ENCODE results near the gene COX6A1. TPM values are rescaled to one million over a fixed set of nuclear protein-coding genes. Genes with fewer than 3 reads are reported as not detected.

COX6A1 gene
- total RNA-seq, 1 donor from 2014 or later = 928 TPM

DNA sequence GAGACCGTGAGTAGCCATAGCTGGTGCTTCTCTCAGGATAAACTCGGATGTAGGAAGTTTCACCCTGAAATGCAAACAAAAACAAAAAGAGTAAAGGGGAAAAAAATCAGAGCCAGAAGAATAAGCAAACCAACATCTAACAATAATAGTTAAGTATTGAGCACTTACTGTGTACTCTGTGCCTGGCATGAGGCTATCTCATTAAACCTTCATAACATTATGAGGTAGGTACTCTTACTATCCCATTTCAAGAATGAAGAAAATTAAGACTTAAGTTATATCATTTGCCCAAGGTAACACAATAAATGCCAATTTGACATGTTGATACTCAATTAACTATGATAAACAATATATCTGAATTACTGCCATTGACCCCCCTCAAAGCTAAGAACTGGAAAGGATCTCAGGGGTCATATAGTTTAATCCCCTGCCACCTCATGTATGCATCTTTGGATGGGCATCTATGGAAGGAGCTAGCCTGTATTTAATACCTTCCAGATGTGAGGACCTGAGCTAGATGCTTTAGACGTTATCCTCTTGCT is 24.3 kb downstream of the COX6A1 start:
- Histone ChIP-seq H3K4me1 (peaks cover 12% of the 10 kb centered on the region), H3K27me3 (no peaks in the 10 kb centered on the region), H3K27ac (no peak overlapping the region), H3K36me3 (peaks cover 0 to 79% of the 10 kb centered on the region in 2 donors), H3K4me3 (no peak overlapping the region), H3K9me3 (no peaks in the 10 kb centered on the region)
- TF ChIP-seq POLR2A (IDR thresholded peaks at IDR 0.05) (no peak), POLR2AphosphoS5 (IDR thresholded peaks at IDR 0.05; ENCODE audit: insufficient read depth in 1 of 2, low read depth in 1 of 2) (no peak)
- TF ChIP-seq, protein P1, sequence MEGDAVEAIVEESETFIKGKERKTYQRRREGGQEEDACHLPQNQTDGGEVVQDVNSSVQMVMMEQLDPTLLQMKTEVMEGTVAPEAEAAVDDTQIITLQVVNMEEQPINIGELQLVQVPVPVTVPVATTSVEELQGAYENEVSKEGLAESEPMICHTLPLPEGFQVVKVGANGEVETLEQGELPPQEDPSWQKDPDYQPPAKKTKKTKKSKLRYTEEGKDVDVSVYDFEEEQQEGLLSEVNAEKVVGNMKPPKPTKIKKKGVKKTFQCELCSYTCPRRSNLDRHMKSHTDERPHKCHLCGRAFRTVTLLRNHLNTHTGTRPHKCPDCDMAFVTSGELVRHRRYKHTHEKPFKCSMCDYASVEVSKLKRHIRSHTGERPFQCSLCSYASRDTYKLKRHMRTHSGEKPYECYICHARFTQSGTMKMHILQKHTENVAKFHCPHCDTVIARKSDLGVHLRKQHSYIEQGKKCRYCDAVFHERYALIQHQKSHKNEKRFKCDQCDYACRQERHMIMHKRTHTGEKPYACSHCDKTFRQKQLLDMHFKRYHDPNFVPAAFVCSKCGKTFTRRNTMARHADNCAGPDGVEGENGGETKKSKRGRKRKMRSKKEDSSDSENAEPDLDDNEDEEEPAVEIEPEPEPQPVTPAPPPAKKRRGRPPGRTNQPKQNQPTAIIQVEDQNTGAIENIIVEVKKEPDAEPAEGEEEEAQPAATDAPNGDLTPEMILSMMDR (IDR thresholded peaks at IDR 0.05) = no peak
- intact Hi-C loops (cut with DNase I) = no loop called here
- DNase-seq (ENCODE audit: extremely low spot score in 2 of 2) = no peak

DNA sequence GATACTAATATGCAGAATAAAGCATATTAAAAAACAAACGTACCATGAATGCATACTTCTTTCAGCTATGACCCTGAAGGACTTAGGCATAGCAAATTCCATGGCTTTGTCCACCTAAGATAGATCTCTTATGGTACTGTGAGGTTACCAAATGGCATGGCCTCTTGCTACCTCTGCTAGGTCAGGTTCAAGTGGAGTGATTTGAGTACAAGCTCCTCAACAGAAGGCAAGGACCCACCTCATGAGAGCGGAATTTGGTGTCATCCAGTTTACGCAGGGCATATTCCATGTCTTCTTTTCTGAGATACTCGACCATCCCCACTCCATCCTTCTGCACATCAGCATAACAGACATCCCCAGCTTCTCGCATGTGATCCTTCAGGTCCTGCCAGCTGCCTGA is 25.8 kb downstream of the COX6A1 start:
- H3K4me1 ChIP-seq = peaks cover 26% of the 10 kb centered on the region
- DNase-seq (ENCODE audit: extremely low spot score in 2 of 2) = no peak
- peaks cover 0 to 64% of the 10 kb centered on the region in 2 donors for H3K36me3 ChIP-seq
- no peaks in the 10 kb centered on the region for H3K9me3 ChIP-seq
- intact Hi-C loops (cut with DNase I) = no loop called here
- no peak overlapping the region for H3K4me3 ChIP-seq
- no peak for TF ChIP-seq POLR2AphosphoS5 (IDR thresholded peaks at IDR 0.05; ENCODE audit: insufficient read depth in 1 of 2, low read depth in 1 of 2)
- TF ChIP-seq POLR2A (IDR thresholded peaks at IDR 0.05) = no peak
- TF ChIP-seq, protein P1 (IDR thresholded peaks at IDR 0.05) = no peak
- no peaks in the 10 kb centered on the region for H3K27me3 ChIP-seq
- H3K27ac ChIP-seq = no peak overlapping the region

DNA sequence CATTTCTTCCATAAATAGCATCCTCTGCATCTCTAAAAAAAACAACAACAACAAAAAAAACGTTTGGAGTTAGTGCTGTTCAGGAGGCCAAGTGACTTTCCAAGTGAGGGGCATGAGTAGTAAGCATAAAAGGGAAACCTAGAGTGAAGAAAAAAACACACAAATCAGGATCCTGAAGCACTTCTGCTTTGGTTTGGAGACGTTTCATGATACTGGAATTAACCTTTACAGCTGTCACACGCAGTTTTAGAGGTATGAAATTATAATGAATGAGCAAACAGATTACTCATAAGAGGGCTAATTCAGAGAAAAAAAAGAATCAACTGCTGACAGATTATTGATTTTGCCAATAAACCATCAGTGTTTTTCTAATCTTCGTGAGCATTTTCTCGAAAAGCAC is 27.8 kb downstream of the COX6A1 start:
- Histone ChIP-seq H3K4me3 (no peak overlapping the region), H3K4me1 (peaks cover 35% of the 10 kb centered on the region), H3K36me3 (peaks cover 0 to 46% of the 10 kb centered on the region in 2 donors), H3K27ac (no peak overlapping the region), H3K9me3 (no peaks in the 10 kb centered on the region), H3K27me3 (no peaks in the 10 kb centered on the region)
- no peak for TF ChIP-seq POLR2AphosphoS5 (IDR thresholded peaks at IDR 0.05; ENCODE audit: insufficient read depth in 1 of 2, low read depth in 1 of 2)
- no peak for TF ChIP-seq POLR2A (IDR thresholded peaks at IDR 0.05)
- TF ChIP-seq, protein P1 (IDR thresholded peaks at IDR 0.05) = no peak
- no peak for DNase-seq (ENCODE audit: extremely low spot score in 2 of 2)
- intact Hi-C loops (cut with DNase I) = no loop called here

DNA sequence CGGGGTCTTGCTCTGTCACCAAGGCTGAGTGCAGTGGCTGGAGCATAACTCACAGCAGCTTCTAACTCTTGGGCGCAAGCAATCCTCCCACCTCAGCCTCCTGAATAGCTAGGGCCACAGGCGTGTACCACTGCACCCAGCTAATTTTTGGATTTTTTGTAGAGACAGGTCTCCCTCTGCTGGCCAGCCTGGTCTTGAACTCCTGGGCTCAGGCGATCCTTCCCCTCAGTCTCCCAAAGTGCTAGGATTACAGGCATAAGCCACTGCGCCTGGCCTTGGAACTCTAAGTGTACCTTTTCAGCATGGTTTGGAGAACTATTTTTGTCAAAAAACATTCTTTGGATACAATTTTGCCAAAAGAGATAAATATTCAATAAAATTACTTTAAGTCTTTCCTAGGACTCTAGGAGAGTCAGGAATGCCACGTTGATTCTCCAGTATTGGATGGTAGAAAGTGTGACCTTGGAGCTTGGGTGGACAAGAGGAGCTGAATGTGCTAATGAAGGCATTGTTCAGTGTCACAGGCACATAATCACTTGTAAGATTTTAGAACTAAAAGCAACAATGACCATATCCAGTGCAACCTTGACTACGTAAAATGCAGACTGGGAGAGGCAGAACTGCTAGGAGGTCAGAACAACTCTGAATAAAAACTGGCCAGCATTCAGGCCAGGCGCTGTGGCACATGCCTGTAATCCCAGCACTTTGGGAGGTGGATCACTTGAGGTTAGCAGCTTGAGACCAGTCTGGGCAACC is 28.8 kb downstream of the COX6A1 start:
- peaks cover 0 to 36% of the 10 kb centered on the region in 2 donors for H3K36me3 ChIP-seq
- TF ChIP-seq, protein P1 (IDR thresholded peaks at IDR 0.05) = peak in 1 of 3 experiments; percentile 20
- TF ChIP-seq POLR2A (IDR thresholded peaks at IDR 0.05) = no peak
- TF ChIP-seq POLR2AphosphoS5 (IDR thresholded peaks at IDR 0.05; ENCODE audit: insufficient read depth in 1 of 2, low read depth in 1 of 2) = no peak
- no peak overlapping the region for H3K27ac ChIP-seq
- no peaks in the 10 kb centered on the region for H3K27me3 ChIP-seq
- no peak for DNase-seq (ENCODE audit: extremely low spot score in 2 of 2)
- peaks cover 44% of the 10 kb centered on the region for H3K4me1 ChIP-seq
- intact Hi-C loops (cut with DNase I) = no loop called here
- no peak overlapping the region for H3K4me3 ChIP-seq
- no peaks in the 10 kb centered on the region for H3K9me3 ChIP-seq

DNA sequence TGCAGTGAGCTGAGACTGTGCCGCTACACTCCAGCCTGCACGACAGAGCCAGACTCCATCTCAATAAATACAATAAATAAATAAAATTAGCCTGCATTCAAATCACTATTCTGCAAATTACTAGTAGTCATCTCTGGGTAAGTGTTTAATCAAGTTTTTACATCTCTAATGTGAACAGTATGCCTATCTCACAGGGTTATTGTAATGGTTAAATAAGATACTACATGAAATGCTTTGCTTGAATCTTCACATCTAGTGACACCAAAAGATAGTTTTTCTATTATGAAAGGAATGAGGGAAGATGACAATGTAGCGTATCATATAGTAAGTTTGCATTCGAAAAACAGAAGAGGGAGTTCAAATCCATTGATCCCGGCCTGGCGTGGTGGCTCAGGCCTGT is 29.5 kb downstream of the COX6A1 start:
- H3K27ac ChIP-seq = no peak overlapping the region
- H3K4me1 ChIP-seq = peaks cover 44% of the 10 kb centered on the region
- intact Hi-C loops (cut with DNase I) = no loop called here
- TF ChIP-seq POLR2A (IDR thresholded peaks at IDR 0.05) (no peak), POLR2AphosphoS5 (IDR thresholded peaks at IDR 0.05; ENCODE audit: insufficient read depth in 1 of 2, low read depth in 1 of 2) (no peak)
- TF ChIP-seq, protein P1 (IDR thresholded peaks at IDR 0.05) = no peak
- H3K9me3 ChIP-seq = no peaks in the 10 kb centered on the region
- H3K27me3 ChIP-seq = no peaks in the 10 kb centered on the region
- no peak for DNase-seq (ENCODE audit: extremely low spot score in 2 of 2)
- no peak overlapping the region for H3K4me3 ChIP-seq
- peaks cover 0 to 29% of the 10 kb centered on the region in 2 donors for H3K36me3 ChIP-seq

Data from vagina (tissue), 2 donors.